Measurements from ENCODE around the gene ZBTB44.

ZBTB44 gene

GRCh38 chr11:130192845-130193267, 121.9 kb downstream of the ZBTB44 start:
- no peak for DNase-seq

- no peak for DNase-seq
These were observed 122.8 kb downstream of the ZBTB44 start for GRCh38 chr11:130191896-130192295.

DNA sequence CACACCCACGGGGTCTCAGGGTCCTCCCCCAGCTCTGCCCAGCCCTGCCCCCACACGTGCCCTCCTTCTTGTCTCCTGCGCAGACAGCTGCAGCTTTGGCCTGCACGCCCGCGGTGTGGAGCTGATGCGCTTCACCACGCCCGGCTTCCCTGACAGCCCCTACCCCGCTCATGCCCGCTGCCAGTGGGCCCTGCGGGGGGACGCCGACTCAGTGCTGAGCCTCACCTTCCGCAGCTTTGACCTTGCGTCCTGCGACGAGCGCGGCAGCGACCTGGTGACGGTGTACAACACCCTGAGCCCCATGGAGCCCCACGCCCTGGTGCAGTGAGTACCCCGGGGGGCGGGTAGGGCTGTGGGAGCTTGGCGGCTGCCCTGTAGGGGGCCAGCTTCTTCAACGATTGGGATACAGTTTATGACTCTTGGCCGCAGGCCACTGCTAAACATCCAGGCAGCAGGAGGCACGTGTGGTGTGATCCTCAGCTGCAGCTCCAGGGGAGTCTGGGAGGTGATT, 124.3 kb downstream of the ZBTB44 start:
- no peak for DNase-seq

- no peak for DNase-seq
These were observed 125.1 kb downstream of the ZBTB44 start for GRCh38 chr11:130189492-130190210.

DNA sequence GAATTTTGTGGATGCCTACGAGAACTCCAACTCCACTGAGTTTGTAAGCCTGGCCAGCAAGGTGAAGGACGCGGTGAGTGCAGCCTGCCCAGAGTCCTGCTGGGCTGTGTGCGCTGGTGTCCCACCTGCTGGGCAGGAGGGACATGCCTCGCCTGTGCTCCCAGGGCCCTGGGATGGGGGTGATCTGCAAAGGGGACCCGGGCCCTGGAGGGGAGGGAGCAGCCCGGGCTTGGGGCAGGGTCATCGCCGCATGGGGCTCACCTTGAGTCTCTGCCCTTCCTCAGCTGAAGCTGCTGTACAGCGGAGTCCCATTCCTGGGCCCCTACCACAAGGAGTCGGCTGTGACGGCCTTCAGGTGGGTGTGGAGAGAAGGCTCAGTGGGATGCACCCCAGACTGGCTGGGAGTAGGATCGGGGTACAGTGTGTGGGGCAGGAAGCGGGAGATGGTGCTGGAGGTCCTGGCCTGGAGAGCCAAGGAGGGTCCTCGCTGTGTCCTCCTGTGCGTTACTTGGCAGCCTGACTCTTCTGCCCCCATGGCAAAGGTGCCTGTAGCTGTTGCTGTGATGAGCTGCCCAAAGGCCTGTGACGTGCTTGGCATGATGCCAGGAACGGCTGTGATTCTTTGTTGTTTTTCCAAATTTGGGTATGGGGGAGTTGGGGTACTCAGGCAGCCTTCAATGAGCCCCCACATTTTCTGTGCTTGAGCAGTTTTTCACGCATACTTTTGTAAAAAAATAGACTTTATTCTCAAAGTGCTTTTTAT, 126.0 kb downstream of the ZBTB44 start:
- DNase-seq = no peak

DNA sequence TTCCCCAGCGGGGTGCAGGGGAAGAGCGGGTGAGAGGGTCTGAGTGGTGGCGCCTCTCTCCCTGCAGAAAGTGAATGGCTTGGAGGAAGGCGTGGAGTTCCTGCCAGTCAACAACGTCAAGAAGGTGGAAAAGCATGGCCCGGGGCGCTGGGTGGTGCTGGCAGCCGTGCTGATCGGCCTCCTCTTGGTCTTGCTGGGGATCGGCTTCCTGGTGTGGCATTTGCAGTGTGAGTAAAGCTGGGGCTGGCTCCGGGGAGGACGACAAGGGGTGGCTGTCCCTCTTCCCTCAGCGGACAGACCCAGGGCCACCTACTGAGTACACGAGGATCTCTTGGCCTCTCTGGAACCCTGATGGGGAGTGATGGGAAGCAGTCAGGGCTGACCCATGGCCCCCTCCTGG, 126.7 kb downstream of the ZBTB44 start:
- no peak for DNase-seq

- DNase-seq = no peak
These were observed 127.6 kb downstream of the ZBTB44 start for GRCh38 chr11:130187096-130187495.

DNA sequence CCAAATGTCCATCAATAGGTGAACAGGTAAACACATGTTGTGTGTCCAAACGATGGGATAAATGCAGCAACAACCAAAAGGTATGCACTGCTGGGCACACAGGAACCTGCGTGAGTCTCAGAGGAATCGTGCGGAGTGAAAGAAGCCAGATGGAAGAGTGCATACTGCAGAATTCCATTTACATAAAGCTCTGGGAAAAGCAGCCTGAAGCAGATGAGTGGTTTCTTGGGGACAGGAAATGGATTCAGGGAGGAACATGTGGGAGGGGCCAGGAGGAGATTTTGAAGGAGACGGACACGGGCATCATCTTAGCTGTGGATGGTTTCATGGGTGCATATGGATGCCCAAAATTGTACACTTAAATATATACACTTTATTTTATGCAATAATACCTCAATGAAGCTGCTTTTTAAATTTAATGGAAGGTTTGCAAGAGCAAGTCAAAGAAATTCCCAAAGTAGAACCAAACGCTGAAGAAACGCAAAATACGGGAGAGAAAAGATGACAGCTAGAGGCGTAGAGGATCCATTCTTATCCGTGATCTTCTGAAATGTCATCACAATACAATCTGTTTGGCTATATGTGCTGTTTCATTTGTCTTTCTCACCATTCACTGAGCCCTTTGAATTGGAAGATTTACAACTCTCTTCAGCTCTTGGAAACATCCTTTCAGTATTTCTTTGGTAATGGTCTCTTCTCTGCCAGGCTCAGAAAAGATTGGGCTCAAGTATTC, 130.7 kb downstream of the ZBTB44 start:
- no peak for DNase-seq

GRCh38 chr11:130181295-130182272, 133.1 kb downstream of the ZBTB44 start:
- DNase-seq = peak in 1 of 2 experiments; percentile 44

DNA sequence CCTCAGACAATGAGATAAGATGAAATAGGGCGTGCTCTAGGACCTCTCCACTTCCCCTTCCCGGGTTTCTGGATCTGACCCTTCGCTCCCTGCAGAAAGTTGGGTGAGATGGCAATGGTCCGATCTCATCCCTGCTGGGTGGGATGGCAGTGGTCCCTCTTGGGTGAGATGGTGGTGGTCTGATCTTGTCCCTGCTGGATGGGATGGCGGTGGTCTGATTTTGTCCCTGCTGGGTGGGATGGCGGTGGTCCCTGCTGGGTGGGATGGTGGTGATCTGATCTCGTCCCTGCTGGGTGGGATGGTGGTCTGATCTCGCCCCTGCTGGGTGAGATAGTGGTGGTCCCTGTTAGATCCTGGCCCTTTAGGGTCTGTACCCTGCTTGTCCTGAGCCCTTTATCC, 133.8 kb downstream of the ZBTB44 start:
- no peak for DNase-seq

DNA sequence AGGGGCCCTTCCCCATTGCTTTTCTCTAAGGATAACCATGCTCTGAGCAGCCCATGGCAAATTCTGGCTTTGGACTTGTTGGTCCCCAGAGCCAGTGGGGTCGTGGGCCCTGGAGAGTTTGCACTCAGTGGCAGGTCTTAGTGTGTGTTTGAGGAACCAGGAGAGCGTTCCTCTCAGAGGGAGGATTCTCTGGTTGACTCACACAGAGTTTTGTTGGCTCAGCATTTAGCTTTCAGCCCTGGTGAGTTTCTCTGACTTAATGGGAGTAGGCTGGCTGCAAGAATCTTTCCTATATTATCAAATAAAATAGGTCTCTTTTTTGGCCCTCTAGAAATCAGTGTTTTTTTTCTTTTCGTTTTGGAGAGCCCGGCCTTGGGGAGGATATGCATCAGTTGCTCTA, 134.2 kb downstream of the ZBTB44 start:
- DNase-seq = no peak

DNA sequence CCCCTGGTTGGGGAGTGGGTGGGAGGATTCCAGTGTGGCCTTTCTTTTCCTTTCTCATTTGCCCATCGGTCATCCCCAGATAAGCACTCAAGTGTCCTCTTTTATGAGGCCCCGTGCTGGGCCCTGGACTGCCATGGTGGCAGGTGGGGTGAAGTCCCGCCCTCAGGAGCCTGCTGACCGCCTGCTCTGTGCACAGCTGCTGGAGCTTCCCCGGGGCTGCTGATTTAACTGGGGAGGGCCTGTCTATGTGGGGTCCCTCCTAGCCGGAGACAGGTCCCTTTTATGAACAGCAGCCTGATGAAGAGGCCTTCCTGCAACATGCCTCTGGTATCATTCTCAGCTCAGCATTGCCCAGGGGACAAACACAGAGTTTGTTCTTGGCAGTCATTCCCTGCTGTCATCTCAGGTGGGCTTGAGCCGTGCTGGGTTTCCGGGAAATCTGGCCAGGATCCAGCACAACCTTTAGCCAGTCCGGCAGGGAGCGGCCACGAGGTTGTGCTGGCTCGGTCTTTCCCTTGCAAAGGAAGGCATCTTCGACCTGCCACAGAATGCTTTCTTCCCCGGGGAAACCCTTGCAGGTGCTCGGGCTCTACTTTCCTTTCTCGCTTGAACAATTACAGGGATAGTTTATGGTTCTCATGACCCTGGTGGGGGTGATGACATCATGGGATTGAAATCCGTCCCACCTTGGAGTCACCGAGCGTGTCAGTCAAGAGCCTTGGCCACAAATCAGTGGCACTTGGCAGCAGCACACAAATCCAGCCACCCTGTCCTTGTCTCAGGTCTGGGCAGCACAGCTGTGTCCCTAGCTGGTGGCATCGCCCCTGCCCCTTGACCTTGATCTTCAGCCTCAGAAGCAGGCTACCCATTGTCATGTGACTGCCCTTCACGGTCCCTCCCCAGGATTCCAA, 135.1 kb downstream of the ZBTB44 start:
- DNase-seq = no peak

DNA sequence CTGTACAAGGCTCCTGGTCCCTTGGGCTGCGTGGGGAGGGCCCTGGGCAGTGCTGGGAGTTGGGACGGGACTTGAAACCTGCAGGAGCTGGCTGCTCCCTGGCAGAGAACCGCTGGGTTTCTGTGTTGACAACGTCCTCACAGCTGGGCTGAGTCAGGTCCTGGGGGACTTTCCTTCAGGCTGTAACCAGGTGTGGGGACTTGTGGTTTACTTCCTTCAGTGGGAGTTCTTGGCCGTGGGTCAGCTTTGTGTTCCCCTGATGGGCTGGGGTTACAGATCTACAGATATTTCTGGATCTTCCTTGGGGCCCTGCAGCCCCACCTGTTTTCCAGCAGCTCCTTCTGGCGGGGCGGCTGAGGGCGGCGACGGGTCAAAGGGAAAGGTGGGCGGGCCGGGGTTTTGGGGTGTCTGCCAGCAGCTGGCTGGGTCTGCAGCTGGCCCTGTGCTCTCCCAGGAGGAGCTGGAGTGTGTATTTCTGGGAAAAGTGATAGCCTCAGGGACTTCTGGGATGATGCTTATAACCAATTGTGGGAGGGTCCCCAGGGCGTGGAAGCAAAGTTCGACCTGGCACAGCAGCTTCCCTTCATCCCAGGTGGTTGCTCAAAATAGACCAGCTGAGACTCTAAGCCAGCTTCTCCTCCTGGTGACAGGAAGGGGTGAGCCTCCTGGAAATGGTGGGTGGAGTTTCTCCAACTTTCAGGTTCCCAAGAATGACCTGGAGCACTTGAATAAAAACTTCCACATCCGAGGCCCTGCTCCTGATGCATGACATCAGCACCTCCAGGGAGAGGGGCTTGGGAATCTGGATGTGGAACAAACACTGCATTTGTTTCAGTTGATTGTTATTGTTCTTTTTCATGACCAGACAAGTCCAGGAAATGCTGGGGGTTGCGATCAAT, 136.0 kb downstream of the ZBTB44 start:
- no peak for DNase-seq

DNA sequence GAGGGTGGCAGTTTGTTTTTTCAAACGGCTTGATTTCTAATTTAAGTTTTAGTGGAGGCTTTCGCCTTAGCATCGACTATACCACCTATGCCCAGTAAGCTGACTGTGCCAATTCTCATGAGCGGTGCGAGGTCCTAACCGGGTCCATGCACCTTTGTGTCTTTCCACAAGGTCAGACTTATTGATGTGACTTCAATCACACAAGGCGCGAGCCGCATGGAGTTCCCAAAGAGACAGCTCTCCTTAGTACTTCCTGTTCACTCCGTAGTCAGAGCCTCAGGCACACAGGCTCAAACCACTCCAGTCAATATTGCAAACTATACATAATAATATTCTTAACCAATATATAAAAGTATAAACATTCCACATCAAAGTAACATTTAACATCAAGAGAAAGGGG, 136.9 kb downstream of the ZBTB44 start:
- DNase-seq = no peak
